Neutrophil (primary cell): ENCODE results near the gene ADRB1.
A peak's percentile ranks its signal among the peaks of the same experiment; 100 is the strongest.

Source experiments
- H3K27ac ChIP-seq: fragments of 200-600 bp; sonication (generic); 2 replicates; pipeline ENCODE4 v1.5.1; 2016; ENCODE audit warnings: mild to moderate bottlenecking, moderate library complexity
- H3K27me3 ChIP-seq: fragments of 200-600 bp; sonication (generic); 2 replicates; pipeline ENCODE4 v1.6.0; 2016; ENCODE audit warnings: mild to moderate bottlenecking
- H3K36me3 ChIP-seq: fragments of 200-600 bp; sonication (generic); 2 replicates; pipeline ENCODE4 v1.5.1; 2017
- H3K4me1 ChIP-seq, 2 experiments: fragments of 200-600 bp in 1 of 2; sonication (generic) in 1 of 2; 1 replicate in 1 of 2; 2 replicates in 1 of 2; pipeline versions ENCODE4 v1.5.1 to v1.6.1; 2013 to 2016; ENCODE audit warnings: low read depth in 1 of 2, low read length in 1 of 2, mild to moderate bottlenecking in 1 of 2, moderate library complexity in 1 of 2; ENCODE audit not compliant: control insufficient read depth in 1 of 2, insufficient read depth in 1 of 2
- H3K4me3 ChIP-seq, 2 experiments: fragments of 200-600 bp in 1 of 2; sonication (generic) in 1 of 2; 1 replicate in 1 of 2; 2 replicates in 1 of 2; pipeline ENCODE4 v1.5.1; 2013 to 2016; ENCODE audit warnings: low read depth in 1 of 2, low read length in 1 of 2, mild to moderate bottlenecking in 1 of 2, moderate library complexity in 1 of 2
- H3K9me3 ChIP-seq: fragments of 200-600 bp; sonication (generic); 2 replicates; pipeline ENCODE4 v1.5.1; 2016
- TF ChIP-seq, protein P1 (sequence below): fragments of 200-600 bp; sonication (generic); IDR thresholded peaks from 2 replicates; pipeline ENCODE4 v1.5.1; 2016; ENCODE audit warnings: antibody characterized with exemption

The ADRB1 gene

GRCh38 chr10:114046087-114046458 lies 2.4 kb downstream of the ADRB1 start:
- no peaks in the 10 kb centered on the region for H3K9me3 ChIP-seq
- H3K4me3 ChIP-seq, result peak overlapping the region in 1 of 2 experiments; percentile 54
- H3K27ac ChIP-seq, result no peak overlapping the region
- no peaks in the 10 kb centered on the region for H3K36me3 ChIP-seq
- TF ChIP-seq, protein P1, sequence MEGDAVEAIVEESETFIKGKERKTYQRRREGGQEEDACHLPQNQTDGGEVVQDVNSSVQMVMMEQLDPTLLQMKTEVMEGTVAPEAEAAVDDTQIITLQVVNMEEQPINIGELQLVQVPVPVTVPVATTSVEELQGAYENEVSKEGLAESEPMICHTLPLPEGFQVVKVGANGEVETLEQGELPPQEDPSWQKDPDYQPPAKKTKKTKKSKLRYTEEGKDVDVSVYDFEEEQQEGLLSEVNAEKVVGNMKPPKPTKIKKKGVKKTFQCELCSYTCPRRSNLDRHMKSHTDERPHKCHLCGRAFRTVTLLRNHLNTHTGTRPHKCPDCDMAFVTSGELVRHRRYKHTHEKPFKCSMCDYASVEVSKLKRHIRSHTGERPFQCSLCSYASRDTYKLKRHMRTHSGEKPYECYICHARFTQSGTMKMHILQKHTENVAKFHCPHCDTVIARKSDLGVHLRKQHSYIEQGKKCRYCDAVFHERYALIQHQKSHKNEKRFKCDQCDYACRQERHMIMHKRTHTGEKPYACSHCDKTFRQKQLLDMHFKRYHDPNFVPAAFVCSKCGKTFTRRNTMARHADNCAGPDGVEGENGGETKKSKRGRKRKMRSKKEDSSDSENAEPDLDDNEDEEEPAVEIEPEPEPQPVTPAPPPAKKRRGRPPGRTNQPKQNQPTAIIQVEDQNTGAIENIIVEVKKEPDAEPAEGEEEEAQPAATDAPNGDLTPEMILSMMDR, result no peak
- H3K4me1 ChIP-seq, result peaks cover 22 to 27% of the 10 kb centered on the region in 2 experiments
- H3K27me3 ChIP-seq, result peaks cover 100% of the 10 kb centered on the region

DNA sequence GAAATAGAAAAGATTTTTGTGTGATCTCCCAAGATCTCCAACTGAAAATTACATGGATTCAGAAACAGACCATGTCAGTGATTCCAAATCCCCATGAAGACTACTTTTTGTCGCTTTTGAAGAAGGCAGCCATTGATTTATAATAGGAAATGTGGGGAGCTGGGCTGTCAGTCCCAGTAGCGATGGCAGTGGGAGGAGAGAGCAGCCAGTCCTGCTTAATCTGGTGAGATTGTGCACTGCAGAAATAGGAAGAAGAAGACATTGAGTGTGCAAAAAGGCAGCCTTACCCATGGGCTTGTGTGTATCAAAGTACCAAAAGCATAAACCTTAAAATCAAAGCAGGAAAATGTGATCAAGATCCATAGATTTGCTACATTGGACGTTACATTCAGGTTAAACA lies 4.8 kb downstream of the ADRB1 start:
- TF ChIP-seq, protein P1, result no peak
- H3K9me3 ChIP-seq, result no peaks in the 10 kb centered on the region
- peaks cover 17 to 19% of the 10 kb centered on the region in 2 experiments for H3K4me1 ChIP-seq
- H3K4me3 ChIP-seq, result no peak overlapping the region
- no peak overlapping the region for H3K27ac ChIP-seq
- H3K27me3 ChIP-seq, result peaks cover 98% of the 10 kb centered on the region
- H3K36me3 ChIP-seq, result no peaks in the 10 kb centered on the region

- TF ChIP-seq, protein P1, result no peak
- H3K27me3 ChIP-seq, result peaks cover 97% of the 10 kb centered on the region
Observed at GRCh38 chr10:114051714-114052113, 8.0 kb downstream of the ADRB1 start.

GRCh38 chr10:114052255-114052654 lies 8.6 kb downstream of the ADRB1 start:
- Histone ChIP-seq H3K4me3 (no peak overlapping the region), H3K36me3 (no peaks in the 10 kb centered on the region), H3K4me1 (no peaks in the 10 kb centered on the region), H3K9me3 (no peaks in the 10 kb centered on the region), H3K27ac (no peak overlapping the region), H3K27me3 (peaks cover 96% of the 10 kb centered on the region)
- TF ChIP-seq, protein P1, result no peak

More at GRCh38 chr10:114051714-114052113, 8.0 kb downstream of the ADRB1 start:
- no peaks in the 10 kb centered on the region for H3K36me3 ChIP-seq
- H3K4me3 ChIP-seq, result no peak overlapping the region
- no peak overlapping the region for H3K27ac ChIP-seq
- no peaks in the 10 kb centered on the region for H3K4me1 ChIP-seq
- no peaks in the 10 kb centered on the region for H3K9me3 ChIP-seq

DNA sequence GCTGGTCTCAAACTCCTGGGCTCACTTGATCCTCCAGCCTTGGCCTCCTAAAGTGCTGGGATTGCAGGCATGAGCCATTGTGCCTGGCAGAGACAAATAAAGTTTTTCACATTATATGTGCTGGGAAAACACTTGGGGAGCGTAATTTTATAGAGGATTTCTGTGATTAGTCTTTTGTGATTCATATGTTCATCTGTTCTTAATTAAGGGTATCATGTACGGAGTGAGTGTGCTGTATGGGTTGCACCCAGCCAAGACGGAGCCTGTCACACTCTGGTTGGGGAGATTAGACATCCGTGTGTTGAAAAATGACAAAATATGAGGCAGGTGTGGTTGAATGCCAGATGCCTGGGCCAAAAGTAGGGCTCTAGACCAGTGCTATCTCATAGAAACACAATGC lies 10.3 kb downstream of the ADRB1 start:
- H3K27ac ChIP-seq, result no peak overlapping the region
- TF ChIP-seq, protein P1, result no peak
- H3K4me3 ChIP-seq, result no peak overlapping the region
- H3K4me1 ChIP-seq, result peaks cover 11 to 15% of the 10 kb centered on the region in 2 experiments
- no peaks in the 10 kb centered on the region for H3K9me3 ChIP-seq
- H3K36me3 ChIP-seq, result no peaks in the 10 kb centered on the region
- peaks cover 84% of the 10 kb centered on the region for H3K27me3 ChIP-seq

DNA sequence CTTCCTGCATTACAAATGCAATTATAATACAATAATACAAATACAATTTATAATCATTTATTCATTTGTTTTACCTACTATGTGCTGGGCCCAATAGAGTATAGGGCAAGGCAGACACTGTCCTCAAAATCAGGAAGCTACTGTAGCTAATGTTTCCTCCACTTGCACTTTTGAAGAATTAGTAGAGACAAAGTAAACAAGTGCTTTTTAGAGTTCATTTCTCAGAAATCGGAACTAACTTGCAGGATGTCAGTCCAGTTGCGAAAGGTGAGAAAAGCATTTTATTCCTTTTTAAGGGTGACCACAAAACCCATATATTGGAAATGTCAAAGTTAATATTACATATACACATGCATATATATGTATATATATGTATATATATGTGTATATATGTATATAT lies 14.2 kb downstream of the ADRB1 start:
- Histone ChIP-seq H3K9me3 (no peaks in the 10 kb centered on the region), H3K27me3 (peaks cover 45% of the 10 kb centered on the region), H3K27ac (no peak overlapping the region), H3K4me3 (no peak overlapping the region), H3K36me3 (no peaks in the 10 kb centered on the region), H3K4me1 (peaks cover 31 to 40% of the 10 kb centered on the region in 2 experiments)
- TF ChIP-seq, protein P1, result no peak
